T-helper 1 cell treated with Interleukin-12 subunit alpha and Interleukin-12 subunit beta and Interleukin-4 antibody, amounts not matched to agents 30 μg/mL and 1 μg/mL, for 36 hours (primary cell): ENCODE data around the gene MMD2.
"Not testable (repeated sequence)": the region's sequence is repeated elsewhere in the genome, so short reads cannot be mapped to it uniquely, and the experiment has no call there.

Source experiments
- H3K27ac Mint-ChIP-seq: one replicate; pipeline ENCODE4 v1.8.0; 2021; ENCODE audit warnings: mild to moderate bottlenecking, mixed read lengths
- H3K27me3 Mint-ChIP-seq: one replicate; pipeline ENCODE4 v1.8.0; 2021; ENCODE audit warnings: low read depth, mixed read lengths
- H3K36me3 Mint-ChIP-seq: one replicate; pipeline ENCODE4 v1.8.0; 2021; ENCODE audit warnings: low read depth, mixed read lengths
- H3K4me1 Mint-ChIP-seq: one replicate; pipeline ENCODE4 v1.8.0; 2021; ENCODE audit warnings: low read depth, mixed read lengths
- H3K4me3 Mint-ChIP-seq: one replicate; pipeline ENCODE4 v1.8.0; 2021; ENCODE audit warnings: mild to moderate bottlenecking, moderate library complexity, mixed read lengths
- H3K9me3 Mint-ChIP-seq: one replicate; pipeline ENCODE4 v1.8.0; 2021; ENCODE audit warnings: mixed read lengths

Gene MMD2

GRCh38 chr7:4893929-4894475, 65.0 kb downstream of the MMD2 start:
- Mint-ChIP-seq H3K9me3 (peaks cover 5% of the 10 kb centered on the region), H3K4me1 (no peaks in the 10 kb centered on the region), H3K36me3 (no peaks in the 10 kb centered on the region), H3K27ac (no peak overlapping the region), H3K4me3 (no peak overlapping the region), H3K27me3 (no peaks in the 10 kb centered on the region)

- H3K4me1 Mint-ChIP-seq, H3K36me3 Mint-ChIP-seq, H3K4me3 Mint-ChIP-seq, H3K27me3 Mint-ChIP-seq, H3K27ac Mint-ChIP-seq, H3K9me3 Mint-ChIP-seq: not testable (repeated sequence)
Measured at GRCh38 chr7:4893188-4893587, 65.8 kb downstream of the MMD2 start.

- H3K9me3 Mint-ChIP-seq, H3K4me1 Mint-ChIP-seq, H3K27me3 Mint-ChIP-seq, H3K4me3 Mint-ChIP-seq, H3K27ac Mint-ChIP-seq, H3K36me3 Mint-ChIP-seq: not testable (repeated sequence)
Measured at GRCh38 chr7:4891522-4891921, 67.5 kb downstream of the MMD2 start.

GRCh38 chr7:4889682-4890081, 69.3 kb downstream of the MMD2 start:
- H3K27me3 Mint-ChIP-seq, result peaks cover 4% of the 10 kb centered on the region
- peaks cover 5% of the 10 kb centered on the region for H3K9me3 Mint-ChIP-seq
- H3K4me1 Mint-ChIP-seq, result no peaks in the 10 kb centered on the region
- H3K4me3 Mint-ChIP-seq, result no peak overlapping the region
- H3K36me3 Mint-ChIP-seq, result no peaks in the 10 kb centered on the region
- no peak overlapping the region for H3K27ac Mint-ChIP-seq

GRCh38 chr7:4888161-4888560, 70.8 kb downstream of the MMD2 start:
- Mint-ChIP-seq H3K4me1 (no peaks in the 10 kb centered on the region), H3K27ac (no peak overlapping the region), H3K27me3 (peaks cover 12% of the 10 kb centered on the region), H3K9me3 (no peaks in the 10 kb centered on the region), H3K36me3 (no peaks in the 10 kb centered on the region), H3K4me3 (no peak overlapping the region)

- Mint-ChIP-seq H3K4me1 (peaks cover 9% of the 10 kb centered on the region), H3K4me3 (no peak overlapping the region), H3K27ac (no peak overlapping the region), H3K36me3 (no peaks in the 10 kb centered on the region), H3K9me3 (no peaks in the 10 kb centered on the region), H3K27me3 (peaks cover 25% of the 10 kb centered on the region)
Measured at GRCh38 chr7:4886671-4887070, 72.3 kb downstream of the MMD2 start.

GRCh38 chr7:4885317-4885807, 73.6 kb downstream of the MMD2 start:
- Mint-ChIP-seq H3K27ac (no peak overlapping the region), H3K9me3 (no peaks in the 10 kb centered on the region), H3K4me1 (peaks cover 9% of the 10 kb centered on the region), H3K27me3 (peaks cover 29% of the 10 kb centered on the region), H3K4me3 (no peak overlapping the region), H3K36me3 (no peaks in the 10 kb centered on the region)

GRCh38 chr7:4884164-4884563, 74.8 kb downstream of the MMD2 start:
- H3K27ac Mint-ChIP-seq, result no peak overlapping the region
- H3K4me3 Mint-ChIP-seq, result no peak overlapping the region
- H3K27me3 Mint-ChIP-seq, result peaks cover 30% of the 10 kb centered on the region
- H3K4me1 Mint-ChIP-seq, result peaks cover 9% of the 10 kb centered on the region
- no peaks in the 10 kb centered on the region for H3K9me3 Mint-ChIP-seq
- H3K36me3 Mint-ChIP-seq, result no peaks in the 10 kb centered on the region

GRCh38 chr7:4883372-4884144, 75.4 kb downstream of the MMD2 start, which contains the start of gene RADIL:
RADIL (minus strand) TSS chr7:4883716; CDS start chr7:4878139, 5,577 bp downstream.
- Mint-ChIP-seq H3K27me3 (peaks cover 30% of the 10 kb centered on the region), H3K4me1 (peaks cover 9% of the 10 kb centered on the region), H3K27ac (no peak within 1 kb of the TSS), H3K36me3 (no peaks in the 10 kb centered on the region), H3K4me3 (peak within 1 kb of the TSS; percentile 57), H3K9me3 (no peaks in the 10 kb centered on the region)

GRCh38 chr7:4883033-4883371, 76.0 kb downstream of the MMD2 start:
- peaks cover 9% of the 10 kb centered on the region for H3K4me1 Mint-ChIP-seq

GRCh38 chr7:4882169-4883032, 76.6 kb downstream of the MMD2 start:
- Mint-ChIP-seq H3K9me3 (no peaks in the 10 kb centered on the region), H3K36me3 (no peaks in the 10 kb centered on the region), H3K4me1 (peaks cover 9% of the 10 kb centered on the region), H3K27ac (no peak overlapping the region), H3K4me3 (peak overlapping the region; percentile 57), H3K27me3 (peaks cover 30% of the 10 kb centered on the region)

More at GRCh38 chr7:4883033-4883371, 76.0 kb downstream of the MMD2 start:
- no peaks in the 10 kb centered on the region for H3K9me3 Mint-ChIP-seq
- no peaks in the 10 kb centered on the region for H3K36me3 Mint-ChIP-seq
- H3K27me3 Mint-ChIP-seq, result peaks cover 30% of the 10 kb centered on the region
- no peak overlapping the region for H3K27ac Mint-ChIP-seq
- H3K4me3 Mint-ChIP-seq, result peak overlapping the region; percentile 57

GRCh38 chr7:4880218-4880617, 78.8 kb downstream of the MMD2 start:
- no peak overlapping the region for H3K27ac Mint-ChIP-seq
- H3K4me3 Mint-ChIP-seq, result no peak overlapping the region
- peaks cover 25% of the 10 kb centered on the region for H3K27me3 Mint-ChIP-seq
- peaks cover 9% of the 10 kb centered on the region for H3K4me1 Mint-ChIP-seq
- H3K36me3 Mint-ChIP-seq, result no peaks in the 10 kb centered on the region
- H3K9me3 Mint-ChIP-seq, result no peaks in the 10 kb centered on the region

GRCh38 chr7:4879396-4880081, 79.4 kb downstream of the MMD2 start:
- Mint-ChIP-seq H3K27ac (no peak overlapping the region), H3K4me3 (no peak overlapping the region), H3K36me3 (no peaks in the 10 kb centered on the region), H3K9me3 (no peaks in the 10 kb centered on the region), H3K4me1 (peaks cover 9% of the 10 kb centered on the region), H3K27me3 (peaks cover 24% of the 10 kb centered on the region)
